NOMO-1 (cell line): Measurements from ENCODE around the gene LRRC10.

Experiments used
- DNase-seq, 2 experiments: peaks; one replicate each; lab custom pipeline; 2025; ENCODE audit not compliant: unreplicated experiment in 2 of 2; lab: John Stamatoyannopoulos, UW

Gene LRRC10

GRCh38 chr12:69570545-69571399, 39.9 kb downstream of the LRRC10 start:
- DNase-seq: peak in 1 of 2 experiments; percentile 42

DNA sequence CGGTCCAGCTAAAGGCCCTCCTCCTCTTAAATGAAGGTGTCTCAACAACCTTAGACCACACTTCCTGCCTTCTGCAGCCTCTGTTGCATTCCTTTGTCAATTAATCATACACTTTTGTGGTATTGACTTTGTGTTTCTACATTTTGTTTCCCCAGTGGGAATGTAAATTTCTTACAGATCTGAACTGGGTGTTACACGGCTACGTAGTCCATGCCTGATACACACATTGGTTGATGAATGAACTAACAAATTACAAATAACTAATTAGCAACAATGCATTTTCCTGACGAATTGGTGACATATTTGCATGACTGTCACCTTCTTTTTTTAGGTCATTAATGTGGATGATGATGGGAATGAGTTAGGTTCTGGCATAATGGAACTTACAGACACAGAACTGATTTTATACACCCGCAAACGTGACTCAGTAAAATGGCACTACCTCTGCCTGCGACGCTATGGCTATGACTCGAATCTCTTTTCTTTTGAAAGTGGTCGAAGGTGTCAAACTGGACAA, 40.6 kb downstream of the LRRC10 start:
- DNase-seq: no peak

DNA sequence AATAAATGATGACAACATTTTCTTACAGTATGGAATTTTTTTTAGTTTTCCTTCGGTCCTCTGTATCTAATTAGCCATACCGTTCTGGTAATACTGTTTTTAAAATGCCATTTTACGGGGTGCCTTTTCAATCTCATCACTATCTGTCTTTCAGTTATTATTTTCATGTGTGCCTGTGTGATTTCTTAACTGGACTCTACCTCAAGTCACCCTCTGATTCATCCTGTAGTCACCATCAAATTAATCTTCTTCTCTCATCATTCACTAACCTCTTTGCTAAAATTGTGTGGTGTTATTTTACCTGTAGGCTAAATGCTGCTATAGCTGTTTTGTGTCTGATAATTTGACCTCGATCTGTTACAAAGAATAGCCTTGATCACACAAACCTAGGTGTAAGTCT, 41.5 kb downstream of the LRRC10 start:
- DNase-seq: no peak

- DNase-seq: no peak
Measured at GRCh38 chr12:69566603-69567002, 44.1 kb downstream of the LRRC10 start.

GRCh38 chr12:69563166-69563762, 47.4 kb downstream of the LRRC10 start:
- DNase-seq: no peak
